Measurements from ENCODE around the gene LAMB1. TPM values are rescaled to one million over a fixed set of nuclear protein-coding genes. Genes with fewer than 3 reads are reported as not detected.

LAMB1 gene
- total and polyA plus RNA-seq, 2 of the 13 experiments (the other 11 are each of a cell fraction or from before 2014, with no cell fraction given): 109 to 124 TPM

DNA sequence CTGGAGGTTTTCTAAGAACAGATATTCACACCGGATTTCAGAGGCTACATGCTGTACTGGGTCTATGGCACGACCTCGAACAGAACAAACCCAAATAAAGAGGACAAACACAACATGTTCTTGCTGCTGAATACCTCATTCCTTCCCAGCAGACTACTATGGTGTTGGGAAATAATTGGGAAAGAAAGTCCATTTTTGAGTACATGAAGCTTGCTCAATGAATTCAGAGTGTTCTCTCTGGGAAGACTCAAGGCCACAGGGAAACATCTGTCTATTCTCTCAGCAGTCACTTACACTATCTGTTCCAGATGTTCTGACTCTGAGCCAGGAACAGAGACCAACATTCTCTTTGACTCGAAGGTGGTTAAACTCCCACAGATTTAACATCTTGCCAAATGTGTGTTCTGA is 30.9 kb downstream of the LAMB1 start (continued):
- TF ChIP-seq, protein P1, sequence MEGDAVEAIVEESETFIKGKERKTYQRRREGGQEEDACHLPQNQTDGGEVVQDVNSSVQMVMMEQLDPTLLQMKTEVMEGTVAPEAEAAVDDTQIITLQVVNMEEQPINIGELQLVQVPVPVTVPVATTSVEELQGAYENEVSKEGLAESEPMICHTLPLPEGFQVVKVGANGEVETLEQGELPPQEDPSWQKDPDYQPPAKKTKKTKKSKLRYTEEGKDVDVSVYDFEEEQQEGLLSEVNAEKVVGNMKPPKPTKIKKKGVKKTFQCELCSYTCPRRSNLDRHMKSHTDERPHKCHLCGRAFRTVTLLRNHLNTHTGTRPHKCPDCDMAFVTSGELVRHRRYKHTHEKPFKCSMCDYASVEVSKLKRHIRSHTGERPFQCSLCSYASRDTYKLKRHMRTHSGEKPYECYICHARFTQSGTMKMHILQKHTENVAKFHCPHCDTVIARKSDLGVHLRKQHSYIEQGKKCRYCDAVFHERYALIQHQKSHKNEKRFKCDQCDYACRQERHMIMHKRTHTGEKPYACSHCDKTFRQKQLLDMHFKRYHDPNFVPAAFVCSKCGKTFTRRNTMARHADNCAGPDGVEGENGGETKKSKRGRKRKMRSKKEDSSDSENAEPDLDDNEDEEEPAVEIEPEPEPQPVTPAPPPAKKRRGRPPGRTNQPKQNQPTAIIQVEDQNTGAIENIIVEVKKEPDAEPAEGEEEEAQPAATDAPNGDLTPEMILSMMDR (CRISPR knock-in tag; IDR thresholded peaks at IDR 0.05): no peak
- no peak for TF ChIP-seq PRMT3 (CRISPR knock-in tag; IDR thresholded peaks at IDR 0.05; ENCODE audit: borderline replicate concordance, low read depth)
- no peak for TF ChIP-seq PAWR (CRISPR knock-in tag; IDR thresholded peaks at IDR 0.05; ENCODE audit: borderline replicate concordance)
- TF ChIP-seq, protein P2, sequence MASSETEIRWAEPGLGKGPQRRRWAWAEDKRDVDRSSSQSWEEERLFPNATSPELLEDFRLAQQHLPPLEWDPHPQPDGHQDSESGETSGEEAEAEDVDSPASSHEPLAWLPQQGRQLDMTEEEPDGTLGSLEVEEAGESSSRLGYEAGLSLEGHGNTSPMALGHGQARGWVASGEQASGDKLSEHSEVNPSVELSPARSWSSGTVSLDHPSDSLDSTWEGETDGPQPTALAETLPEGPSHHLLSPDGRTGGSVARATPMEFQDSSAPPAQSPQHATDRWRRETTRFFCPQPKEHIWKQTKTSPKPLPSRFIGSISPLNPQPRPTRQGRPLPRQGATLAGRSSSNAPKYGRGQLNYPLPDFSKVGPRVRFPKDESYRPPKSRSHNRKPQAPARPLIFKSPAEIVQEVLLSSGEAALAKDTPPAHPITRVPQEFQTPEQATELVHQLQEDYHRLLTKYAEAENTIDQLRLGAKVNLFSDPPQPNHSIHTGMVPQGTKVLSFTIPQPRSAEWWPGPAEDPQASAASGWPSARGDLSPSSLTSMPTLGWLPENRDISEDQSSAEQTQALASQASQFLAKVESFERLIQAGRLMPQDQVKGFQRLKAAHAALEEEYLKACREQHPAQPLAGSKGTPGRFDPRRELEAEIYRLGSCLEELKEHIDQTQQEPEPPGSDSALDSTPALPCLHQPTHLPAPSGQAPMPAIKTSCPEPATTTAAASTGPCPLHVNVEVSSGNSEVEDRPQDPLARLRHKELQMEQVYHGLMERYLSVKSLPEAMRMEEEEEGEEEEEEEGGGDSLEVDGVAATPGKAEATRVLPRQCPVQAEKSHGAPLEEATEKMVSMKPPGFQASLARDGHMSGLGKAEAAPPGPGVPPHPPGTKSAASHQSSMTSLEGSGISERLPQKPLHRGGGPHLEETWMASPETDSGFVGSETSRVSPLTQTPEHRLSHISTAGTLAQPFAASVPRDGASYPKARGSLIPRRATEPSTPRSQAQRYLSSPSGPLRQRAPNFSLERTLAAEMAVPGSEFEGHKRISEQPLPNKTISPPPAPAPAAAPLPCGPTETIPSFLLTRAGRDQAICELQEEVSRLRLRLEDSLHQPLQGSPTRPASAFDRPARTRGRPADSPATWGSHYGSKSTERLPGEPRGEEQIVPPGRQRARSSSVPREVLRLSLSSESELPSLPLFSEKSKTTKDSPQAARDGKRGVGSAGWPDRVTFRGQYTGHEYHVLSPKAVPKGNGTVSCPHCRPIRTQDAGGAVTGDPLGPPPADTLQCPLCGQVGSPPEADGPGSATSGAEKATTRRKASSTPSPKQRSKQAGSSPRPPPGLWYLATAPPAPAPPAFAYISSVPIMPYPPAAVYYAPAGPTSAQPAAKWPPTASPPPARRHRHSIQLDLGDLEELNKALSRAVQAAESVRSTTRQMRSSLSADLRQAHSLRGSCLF (CRISPR knock-in tag; IDR thresholded peaks at IDR 0.05; ENCODE audit: borderline replicate concordance): no peak
- TF ChIP-seq ZNF703 (CRISPR knock-in tag; IDR thresholded peaks at IDR 0.05; ENCODE audit: borderline replicate concordance): no peak
- TF ChIP-seq, protein P3, sequence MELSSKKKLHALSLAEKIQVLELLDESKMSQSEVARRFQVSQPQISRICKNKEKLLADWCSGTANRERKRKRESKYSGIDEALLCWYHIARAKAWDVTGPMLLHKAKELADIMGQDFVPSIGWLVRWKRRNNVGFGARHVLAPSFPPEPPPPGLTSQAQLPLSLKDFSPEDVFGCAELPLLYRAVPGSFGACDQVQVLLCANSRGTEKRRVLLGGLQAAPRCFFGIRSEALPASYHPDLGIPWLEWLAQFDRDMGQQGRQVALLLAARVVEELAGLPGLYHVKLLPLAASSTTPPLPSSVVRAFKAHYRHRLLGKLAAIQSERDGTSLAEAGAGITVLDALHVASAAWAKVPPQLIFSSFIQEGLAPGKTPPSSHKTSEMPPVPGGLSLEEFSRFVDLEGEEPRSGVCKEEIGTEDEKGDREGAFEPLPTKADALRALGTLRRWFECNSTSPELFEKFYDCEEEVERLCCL (CRISPR knock-in tag; IDR thresholded peaks at IDR 0.05; ENCODE audit: borderline replicate concordance): no peak
- TF ChIP-seq RELA (CRISPR knock-in tag; IDR thresholded peaks at IDR 0.05): no peak
- no peak for TF ChIP-seq ZNF253 (CRISPR knock-in tag; IDR thresholded peaks at IDR 0.05; ENCODE audit: borderline replicate concordance)
- TF ChIP-seq, protein P4, sequence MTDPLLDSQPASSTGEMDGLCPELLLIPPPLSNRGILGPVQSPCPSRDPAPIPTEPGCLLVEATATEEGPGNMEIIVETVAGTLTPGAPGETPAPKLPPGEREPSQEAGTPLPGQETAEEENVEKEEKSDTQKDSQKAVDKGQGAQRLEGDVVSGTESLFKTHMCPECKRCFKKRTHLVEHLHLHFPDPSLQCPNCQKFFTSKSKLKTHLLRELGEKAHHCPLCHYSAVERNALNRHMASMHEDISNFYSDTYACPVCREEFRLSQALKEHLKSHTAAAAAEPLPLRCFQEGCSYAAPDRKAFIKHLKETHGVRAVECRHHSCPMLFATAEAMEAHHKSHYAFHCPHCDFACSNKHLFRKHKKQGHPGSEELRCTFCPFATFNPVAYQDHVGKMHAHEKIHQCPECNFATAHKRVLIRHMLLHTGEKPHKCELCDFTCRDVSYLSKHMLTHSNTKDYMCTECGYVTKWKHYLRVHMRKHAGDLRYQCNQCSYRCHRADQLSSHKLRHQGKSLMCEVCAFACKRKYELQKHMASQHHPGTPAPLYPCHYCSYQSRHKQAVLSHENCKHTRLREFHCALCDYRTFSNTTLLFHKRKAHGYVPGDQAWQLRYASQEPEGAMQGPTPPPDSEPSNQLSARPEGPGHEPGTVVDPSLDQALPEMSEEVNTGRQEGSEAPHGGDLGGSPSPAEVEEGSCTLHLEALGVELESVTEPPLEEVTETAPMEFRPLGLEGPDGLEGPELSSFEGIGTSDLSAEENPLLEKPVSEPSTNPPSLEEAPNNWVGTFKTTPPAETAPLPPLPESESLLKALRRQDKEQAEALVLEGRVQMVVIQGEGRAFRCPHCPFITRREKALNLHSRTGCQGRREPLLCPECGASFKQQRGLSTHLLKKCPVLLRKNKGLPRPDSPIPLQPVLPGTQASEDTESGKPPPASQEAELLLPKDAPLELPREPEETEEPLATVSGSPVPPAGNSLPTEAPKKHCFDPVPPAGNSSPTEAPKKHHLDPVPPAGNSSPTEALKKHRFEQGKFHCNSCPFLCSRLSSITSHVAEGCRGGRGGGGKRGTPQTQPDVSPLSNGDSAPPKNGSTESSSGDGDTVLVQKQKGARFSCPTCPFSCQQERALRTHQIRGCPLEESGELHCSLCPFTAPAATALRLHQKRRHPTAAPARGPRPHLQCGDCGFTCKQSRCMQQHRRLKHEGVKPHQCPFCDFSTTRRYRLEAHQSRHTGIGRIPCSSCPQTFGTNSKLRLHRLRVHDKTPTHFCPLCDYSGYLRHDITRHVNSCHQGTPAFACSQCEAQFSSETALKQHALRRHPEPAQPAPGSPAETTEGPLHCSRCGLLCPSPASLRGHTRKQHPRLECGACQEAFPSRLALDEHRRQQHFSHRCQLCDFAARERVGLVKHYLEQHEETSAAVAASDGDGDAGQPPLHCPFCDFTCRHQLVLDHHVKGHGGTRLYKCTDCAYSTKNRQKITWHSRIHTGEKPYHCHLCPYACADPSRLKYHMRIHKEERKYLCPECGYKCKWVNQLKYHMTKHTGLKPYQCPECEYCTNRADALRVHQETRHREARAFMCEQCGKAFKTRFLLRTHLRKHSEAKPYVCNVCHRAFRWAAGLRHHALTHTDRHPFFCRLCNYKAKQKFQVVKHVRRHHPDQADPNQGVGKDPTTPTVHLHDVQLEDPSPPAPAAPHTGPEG (CRISPR knock-in tag; IDR thresholded peaks at IDR 0.05): no peak
- TF ChIP-seq, protein P5, sequence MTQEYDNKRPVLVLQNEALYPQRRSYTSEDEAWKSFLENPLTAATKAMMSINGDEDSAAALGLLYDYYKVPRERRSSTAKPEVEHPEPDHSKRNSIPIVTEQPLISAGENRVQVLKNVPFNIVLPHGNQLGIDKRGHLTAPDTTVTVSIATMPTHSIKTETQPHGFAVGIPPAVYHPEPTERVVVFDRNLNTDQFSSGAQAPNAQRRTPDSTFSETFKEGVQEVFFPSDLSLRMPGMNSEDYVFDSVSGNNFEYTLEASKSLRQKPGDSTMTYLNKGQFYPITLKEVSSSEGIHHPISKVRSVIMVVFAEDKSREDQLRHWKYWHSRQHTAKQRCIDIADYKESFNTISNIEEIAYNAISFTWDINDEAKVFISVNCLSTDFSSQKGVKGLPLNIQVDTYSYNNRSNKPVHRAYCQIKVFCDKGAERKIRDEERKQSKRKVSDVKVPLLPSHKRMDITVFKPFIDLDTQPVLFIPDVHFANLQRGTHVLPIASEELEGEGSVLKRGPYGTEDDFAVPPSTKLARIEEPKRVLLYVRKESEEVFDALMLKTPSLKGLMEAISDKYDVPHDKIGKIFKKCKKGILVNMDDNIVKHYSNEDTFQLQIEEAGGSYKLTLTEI (CRISPR knock-in tag; conservative IDR thresholded peaks at IDR 0.05): no peak
- peak; percentile 81 for TF ChIP-seq SOX13 (IDR thresholded peaks at IDR 0.05)
- TF ChIP-seq SOX13 (CRISPR knock-in tag; conservative IDR thresholded peaks at IDR 0.05 in 1 of 2, IDR thresholded peaks at IDR 0.05 in 1 of 2): peak in 1 of 2 experiments; percentile 96; a peak in 2 of 4 replicates
- TF ChIP-seq ZNF12 (CRISPR knock-in tag; IDR thresholded peaks at IDR 0.05): peak; percentile 70

Data from HepG2 (cell line).